GM19455 (cell line): ENCODE measurements around the gene TMEM9.

Experiments used
- ATAC-seq: cut with Tn5 transposase; IDR thresholded peaks from one replicate; pipeline ENCODE4 v1.9.1; 2021; ENCODE audit not compliant: unreplicated experiment

The TMEM9 gene

DNA sequence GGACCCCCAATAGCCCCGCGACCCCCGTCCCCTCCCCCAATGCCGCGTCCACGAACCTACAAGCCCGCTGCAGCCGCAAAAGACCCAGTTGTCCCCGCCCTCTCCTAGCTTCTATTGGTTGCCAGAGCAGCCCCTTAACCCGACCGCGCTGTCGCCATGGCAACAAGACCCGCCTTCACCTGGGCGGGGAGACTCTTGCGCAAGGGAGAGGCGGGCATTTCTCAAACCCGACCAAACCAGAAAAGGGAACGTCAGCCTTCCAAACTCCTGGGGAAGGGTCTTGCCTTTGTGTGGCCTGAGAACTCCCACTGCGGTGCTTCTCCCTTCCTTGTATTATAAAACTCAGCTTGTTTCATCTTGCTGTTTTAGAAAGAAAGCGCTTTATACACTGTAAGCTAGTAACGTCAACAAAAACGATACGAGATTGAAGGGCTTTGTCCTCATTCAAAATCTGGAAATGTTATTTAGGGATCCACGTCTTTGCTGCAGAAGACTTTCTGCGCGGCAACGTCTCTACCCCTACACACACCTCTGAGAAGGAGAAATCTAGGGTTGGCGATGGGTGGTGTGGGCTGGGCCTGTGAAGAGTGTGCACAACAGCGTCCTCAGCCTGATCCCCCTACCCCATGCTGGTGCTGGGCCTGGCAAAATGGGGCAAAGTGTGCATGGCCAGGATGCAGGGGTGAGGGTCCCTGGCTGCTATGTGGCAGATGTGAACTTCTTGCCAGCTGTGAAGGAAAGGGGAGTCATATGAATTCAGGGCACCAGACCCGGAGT lies at the start of gene TMEM9:
TSS of gene TMEM9 (minus strand) at position 86 of the 777 bp plus-strand sequence. CDS start 551 bp downstream, outside the sequence.
- peak; percentile 99 for ATAC-seq

DNA sequence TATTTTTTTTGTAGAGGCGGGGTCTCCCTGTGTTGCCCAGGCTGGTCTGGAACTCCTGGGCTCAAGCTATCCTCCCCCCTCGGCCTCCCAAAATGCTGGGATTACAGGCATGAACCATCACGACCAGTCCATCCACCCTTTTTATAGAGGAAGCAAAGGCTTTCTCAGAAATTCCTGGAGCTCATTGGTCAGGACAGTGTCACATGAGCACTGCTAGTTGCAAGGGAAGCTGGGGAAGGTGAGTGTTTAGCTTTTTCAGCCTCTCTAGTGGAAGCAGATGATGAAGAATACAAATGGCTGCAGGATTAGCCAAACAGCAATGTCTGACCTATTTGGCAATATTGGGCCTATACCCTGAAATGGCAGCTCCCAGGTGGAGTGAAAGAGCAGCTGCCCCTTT lies 44.3 kb upstream of the TMEM9 start:
- no peak for ATAC-seq

DNA sequence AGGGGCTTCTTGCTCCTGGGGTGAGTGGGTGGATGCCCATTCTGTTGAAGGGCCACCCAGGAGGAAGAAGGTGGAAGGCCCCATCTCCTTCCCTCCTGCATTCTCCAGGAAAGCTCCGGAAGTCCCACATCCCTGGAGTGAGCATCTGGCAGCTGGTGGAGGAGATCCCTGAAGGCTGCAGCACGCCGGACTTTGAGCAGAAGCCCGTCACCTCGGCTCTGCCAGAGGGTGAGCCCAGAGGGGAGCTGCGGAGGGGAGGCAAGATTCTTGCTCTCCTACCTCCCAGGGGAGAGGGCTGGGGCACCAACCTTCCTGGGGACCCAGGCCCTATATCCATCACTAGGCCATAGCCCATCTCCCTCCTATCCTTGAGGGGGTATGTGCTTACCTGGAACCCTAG lies 39.8 kb upstream of the TMEM9 start:
- ATAC-seq: no peak

DNA sequence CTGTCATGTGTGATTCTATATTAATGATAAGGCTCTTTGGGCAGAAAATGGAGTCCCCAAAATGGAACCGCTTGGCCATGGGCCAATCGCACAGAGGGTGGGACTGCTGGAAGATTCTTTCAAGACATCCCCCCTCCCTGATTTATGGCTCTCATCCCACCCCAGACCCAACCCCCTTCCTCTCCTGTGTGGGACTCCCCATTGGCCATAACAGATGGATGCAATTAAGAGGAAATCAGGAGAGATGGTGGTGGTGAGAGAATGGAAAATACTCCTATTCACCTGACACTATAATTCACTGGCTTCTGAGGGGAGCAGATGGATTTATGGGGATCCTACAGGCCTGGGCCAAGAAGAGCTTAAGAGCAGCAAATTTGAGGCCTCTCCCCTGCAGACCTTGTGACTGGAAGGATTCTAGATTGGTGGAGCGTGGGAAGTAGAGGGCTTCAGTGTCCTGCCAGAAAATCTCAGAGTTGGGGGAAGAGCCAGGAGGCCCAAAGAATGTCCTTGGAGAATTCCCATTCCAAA lies 38.1 kb upstream of the TMEM9 start:
- ATAC-seq: no peak

DNA sequence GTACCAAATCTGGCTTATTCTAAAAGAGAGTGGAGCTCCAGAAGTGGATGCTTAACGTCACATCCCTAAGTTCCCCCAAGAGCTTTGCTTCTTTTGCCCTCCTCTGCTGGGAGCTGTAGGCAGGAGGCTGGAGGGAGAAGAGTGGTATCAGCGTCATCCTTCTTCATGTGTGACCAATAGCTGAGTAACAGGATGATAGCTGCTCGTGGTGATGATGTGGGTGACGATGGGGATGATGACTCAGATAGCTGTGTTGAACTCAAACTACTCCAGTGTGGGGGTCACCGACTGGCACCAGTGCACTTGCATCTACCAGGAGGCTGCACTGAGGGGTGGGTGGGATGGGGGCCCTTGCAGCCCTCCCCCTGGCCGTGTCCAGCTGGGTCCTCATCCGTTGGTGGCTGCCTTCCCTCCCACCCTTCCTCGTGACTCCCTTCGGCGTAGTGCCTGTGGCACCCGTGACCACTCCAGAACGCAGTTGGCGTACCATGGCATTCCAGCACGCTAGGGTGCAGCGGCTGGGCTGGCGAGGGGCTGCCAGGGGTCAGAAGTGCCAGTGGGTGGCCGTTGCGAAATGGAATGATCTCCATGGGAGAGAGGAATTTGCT lies 37.5 kb upstream of the TMEM9 start:
- no peak for ATAC-seq

DNA sequence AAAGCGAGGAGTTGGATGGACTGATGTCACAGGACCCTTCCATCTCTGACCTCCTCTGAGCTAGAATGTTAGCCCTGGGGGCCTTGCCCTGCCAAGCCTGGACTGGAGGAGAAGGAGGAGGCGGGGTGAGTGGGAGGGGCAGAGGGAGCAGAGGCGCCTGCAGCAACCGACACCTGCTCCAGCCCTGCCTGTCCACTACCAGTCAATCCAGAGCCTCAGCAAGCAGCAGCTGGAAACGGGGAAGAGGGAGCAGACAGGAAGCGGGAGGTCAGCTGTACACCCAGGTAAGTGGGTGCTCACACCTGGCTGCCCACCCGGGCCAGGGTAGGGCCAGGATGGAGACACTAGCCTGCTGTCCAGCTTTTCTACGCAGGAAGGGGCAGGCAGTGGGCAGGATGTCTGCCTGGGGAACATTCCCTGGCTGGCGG lies 36.4 kb upstream of the TMEM9 start, which contains the start of gene IGFN1:
TSS of gene IGFN1 (plus strand) at position 201 of the 428 bp plus-strand sequence. CDS start 2,470 bp downstream, outside the sequence.
- no peak for ATAC-seq

DNA sequence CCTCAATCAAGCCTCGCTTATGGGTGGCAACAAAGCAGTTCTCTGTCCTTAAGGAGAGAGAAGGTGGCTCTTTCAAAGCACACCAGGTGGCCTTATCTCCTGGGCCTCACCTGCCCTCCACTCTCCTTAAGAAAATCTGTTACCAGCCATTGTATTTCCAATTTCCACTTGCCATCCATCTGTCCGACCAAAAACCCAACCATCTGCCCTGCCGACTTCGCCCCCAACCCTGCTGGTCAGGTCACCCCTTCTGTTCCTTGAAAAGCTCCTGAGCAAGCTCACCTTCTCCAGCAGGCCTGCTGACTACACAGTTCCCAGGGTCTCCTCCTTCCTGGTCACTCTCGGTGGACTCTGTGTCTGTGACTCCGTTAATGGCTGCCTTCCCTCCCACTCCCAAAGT lies 35.7 kb upstream of the TMEM9 start:
- ATAC-seq: no peak

DNA sequence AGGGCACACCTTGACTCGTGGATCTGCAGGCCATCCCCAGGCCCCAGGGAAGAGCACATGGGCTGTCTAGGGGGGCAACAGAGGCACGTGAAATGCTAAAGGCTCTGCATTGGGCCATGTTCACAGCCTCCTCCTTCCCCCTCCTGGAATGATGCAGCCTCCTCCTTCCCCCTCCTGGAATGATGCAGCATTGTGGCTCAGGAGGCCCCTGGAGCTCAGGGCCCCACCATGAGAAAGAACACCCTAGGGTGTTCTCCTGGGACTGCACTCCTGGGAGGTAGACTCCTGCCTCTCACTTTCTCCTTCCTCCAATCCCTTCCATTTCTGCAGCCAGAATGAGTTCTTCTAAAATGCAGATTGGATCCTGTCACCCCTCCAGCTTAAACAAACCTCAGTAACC lies 34.8 kb upstream of the TMEM9 start:
- no peak for ATAC-seq

DNA sequence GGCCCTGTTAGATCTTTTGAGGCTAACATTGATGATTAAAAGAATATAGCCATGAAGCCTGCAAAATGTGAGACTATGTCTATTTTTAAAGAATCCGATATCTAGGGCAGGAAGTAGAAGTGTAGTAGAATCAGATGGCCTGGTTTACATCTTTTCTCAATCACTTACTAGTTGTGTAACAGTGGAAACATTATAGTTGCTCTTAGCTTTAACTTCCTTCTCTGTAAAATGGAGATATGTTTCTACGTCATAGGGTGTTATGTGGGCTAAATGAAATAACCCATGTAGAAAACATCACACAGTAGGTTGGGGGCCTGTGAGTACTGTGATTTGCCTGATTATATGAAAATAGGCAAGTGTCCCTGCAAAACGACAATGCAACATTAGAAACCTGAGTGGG lies 31.9 kb upstream of the TMEM9 start:
- no peak for ATAC-seq

DNA sequence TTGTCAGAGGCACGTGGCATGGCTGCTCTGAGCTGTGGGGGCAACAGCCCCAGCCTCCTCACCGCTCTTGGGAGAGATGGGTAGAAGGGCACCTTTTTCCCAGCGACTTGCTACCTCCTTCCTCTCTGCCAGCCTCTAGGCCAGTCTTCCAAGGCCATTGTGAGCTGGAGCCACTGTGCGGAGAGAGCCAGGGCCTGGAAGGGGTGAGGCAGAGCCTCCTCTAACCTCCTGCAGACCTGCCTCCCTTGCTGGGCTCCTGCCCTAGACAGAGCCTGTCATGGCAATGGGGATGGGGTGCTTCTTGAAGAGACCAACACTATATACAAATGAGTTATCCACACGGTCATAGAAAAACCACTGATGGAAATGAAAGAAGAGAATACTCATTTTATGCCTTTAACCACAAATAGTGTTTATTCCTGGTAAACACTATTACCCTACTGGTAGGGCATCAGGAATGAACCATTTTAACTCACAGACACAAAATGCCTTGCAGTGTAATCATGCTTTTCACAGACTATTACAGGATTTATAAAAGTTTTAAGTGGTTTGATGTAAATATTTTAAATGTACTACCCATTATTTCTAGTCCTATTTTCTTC lies 31.4 kb upstream of the TMEM9 start:
- no peak for ATAC-seq

DNA sequence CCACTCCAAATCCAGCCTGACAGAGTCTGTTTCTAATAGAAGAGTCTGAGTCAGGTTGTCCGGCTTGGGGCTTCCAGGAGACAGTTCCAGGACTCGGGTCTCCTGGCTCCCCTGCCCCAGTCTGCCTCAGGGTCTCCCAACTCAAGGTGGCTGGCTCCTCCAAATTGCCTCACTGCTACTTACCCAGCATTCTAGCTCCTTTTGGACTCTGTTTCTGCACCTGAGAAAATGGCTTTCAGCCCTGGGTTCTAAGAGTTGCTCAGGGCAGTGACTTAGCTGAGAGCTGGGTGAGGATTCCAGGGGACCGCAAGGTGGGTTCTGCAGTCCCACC lies 30.8 kb upstream of the TMEM9 start:
- ATAC-seq: no peak

DNA sequence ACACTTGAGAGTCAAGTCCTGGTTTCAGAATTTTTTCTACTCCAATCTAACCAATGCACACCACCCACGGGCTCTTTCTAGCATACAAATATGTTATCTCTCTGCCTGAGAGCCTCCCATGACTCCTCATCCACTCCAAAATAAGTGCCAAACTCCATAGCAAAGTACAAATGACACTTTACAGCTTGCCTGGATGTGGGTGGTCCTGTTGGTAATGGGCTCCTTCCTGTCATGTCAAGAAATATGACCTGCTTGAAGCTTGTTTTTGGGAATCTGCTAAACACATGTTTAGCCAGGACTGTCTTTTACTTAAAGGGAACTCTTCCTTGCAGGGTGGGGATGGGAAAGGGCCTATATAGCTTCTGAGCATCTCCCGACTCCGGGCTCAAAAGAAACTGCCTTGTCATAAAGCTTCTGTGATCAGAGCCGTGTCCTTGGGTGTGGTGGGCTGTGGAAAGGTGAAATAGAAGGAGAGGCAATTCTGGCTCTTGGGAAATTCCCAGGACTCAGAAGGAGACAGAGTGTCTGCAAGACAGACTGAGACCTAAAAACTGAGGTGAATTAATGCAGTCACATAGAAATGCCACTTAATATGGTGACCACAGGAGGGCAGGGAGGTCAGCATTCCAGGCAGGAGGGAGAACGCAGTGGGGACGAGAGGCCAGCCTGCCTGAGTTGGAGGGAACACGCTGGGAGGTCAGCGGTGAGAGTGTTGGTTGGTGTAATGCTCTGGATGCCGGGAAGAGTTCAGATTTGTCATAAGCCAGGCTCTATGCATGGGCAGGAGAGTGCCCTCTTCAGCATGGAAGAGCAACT lies 30.2 kb upstream of the TMEM9 start:
- no peak for ATAC-seq

DNA sequence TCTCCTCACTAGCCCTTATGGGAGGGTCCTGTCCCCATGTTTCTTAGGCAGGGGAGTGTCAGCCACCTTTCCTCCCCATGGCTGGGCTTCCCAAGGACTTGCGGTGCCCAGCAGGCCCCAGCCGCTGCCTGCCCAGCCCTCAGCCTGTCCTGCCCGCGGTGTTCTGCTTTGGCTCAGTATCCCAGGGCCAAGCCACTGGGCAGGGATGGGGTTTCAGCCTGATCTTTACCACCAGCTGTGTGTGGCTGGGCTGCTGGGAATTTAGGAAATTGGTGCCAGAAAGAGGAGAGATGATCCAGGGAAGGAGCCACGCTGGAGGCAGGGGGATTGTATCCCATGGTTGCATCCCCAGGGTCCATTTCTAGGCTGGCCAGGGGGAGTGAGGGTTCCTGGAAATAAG lies 29.5 kb upstream of the TMEM9 start:
- no peak for ATAC-seq

DNA sequence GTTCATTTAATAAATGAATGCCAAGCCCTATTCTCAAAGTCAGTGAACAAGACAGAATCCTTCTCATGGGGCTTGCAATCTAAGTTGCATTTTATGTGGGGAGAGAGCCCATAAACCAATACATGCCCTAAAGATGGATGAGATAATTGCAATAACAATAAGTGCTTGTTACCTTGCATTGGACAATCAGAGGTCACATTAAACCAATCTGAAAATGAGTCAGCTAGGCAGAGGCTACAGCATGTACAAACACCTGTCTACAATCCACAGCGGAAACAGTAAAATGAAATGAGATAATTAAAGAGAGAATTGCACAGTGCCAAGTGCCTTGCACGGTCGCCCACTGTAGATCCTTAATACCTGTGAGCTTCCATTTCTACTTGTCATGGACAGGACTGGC lies 28.9 kb upstream of the TMEM9 start:
- no peak for ATAC-seq

DNA sequence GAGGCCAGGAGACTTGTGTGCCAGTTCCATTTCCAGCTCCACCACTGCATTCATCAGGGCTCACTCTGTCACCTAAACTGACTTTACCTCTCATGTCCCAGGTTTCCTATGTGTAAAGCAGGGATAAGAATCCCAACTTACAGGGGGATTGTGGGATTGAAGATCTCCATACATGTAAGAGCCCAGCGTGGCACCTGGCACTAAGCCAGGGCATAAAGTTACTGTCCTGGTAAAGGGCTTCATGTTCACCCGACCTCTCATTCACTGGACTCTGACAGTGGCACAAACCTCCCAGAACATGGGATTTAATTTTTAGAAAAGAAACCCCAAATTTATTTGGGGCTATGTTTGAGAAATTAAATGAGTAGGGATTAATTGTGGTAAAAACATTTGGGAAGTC lies 27.5 kb upstream of the TMEM9 start:
- ATAC-seq: no peak

DNA sequence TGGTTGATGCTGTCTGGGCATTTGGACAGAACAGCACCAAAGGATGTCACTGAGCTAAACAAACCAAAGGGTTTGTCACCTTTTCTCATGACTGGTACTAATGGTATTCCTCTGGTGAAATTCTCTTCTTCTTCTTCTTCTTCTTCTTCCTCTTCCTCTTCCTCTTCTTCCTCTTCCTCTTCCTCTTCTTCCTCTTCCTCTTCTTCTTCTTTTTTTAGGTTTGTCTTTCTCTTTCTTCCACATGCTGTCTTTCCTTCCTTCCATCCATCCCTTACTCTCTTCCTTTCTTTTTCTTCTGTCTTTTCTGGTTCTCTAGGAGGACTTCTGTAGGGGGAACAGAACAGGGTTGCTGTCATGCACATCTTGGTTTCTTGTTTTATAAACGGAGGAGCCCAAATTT lies 27.0 kb upstream of the TMEM9 start:
- ATAC-seq: no peak

DNA sequence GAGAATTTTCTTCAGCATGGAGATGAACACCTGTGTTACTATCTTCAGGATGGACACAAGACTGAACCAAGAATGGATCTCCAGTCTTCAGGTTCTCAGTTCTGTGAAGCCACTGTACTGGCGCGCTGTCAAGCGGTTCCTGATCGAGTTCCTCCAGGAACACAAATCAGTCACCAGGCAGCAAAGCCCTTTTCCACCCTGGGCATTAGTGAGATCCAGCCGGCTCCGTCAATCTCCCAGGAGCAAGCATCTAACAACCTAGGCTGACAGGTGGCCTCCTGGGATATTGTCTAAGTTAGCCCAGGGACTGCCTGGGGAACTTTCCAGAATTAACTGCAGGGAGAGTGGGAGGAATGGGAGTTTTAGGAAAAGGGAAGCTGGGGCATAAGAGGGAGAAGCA lies 26.6 kb upstream of the TMEM9 start:
- ATAC-seq: no peak

DNA sequence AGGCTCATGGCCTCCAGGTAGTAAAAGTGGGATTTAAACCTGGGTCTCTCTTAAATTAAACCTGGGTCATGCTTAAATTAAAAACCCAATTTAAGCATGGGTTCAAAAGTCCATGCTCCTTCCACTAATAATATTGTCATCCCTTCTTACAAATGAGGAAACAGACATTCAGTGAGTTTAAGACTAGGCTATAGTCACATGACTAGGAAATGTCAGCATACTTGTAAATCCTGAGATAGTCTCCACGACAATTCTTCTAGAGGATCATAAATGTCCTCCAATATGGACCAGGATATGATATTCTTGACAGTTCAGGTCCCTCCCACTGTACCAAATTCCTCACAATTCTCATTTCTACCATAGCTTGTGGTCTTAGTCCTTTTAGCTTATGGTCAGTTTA lies 25.9 kb upstream of the TMEM9 start:
- no peak for ATAC-seq

DNA sequence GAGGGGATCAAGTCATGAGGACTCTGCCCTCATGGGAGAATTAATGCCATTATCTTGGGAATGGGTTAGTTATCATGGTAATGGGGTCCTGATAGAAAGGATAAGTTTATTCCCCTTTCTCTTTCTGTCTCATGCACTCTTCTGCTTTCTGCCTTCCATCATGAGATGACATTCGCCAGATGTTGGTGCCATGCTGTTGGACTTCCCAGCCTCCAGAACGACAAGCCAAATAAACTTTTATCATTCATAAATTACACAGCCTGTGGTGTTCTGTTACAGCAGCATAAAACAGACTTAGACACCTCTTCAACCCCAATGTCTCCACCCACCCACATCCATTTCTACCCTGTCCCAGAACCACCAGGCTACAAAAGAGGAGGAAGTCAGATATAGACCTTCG lies 24.4 kb upstream of the TMEM9 start:
- no peak for ATAC-seq

DNA sequence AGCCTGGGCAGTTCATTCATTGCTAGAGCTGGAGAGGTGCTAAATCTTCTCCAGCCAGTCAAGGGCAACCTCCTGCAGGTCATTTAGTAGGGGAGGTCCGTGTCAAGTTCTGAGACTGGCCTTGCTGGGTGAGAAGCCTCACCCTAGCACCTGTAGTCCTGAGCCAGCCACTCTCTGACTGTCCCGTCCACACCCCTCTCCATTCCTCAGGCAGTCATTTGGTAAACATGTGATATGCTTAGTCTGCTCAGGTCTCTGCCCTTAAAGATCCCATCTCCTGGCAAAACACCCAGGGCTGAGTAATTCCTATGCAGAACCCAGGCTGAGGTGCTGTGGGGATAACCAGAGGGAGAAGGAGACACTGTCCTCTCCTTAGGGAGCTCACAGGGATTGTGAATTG lies 22.7 kb upstream of the TMEM9 start:
- ATAC-seq: no peak

DNA sequence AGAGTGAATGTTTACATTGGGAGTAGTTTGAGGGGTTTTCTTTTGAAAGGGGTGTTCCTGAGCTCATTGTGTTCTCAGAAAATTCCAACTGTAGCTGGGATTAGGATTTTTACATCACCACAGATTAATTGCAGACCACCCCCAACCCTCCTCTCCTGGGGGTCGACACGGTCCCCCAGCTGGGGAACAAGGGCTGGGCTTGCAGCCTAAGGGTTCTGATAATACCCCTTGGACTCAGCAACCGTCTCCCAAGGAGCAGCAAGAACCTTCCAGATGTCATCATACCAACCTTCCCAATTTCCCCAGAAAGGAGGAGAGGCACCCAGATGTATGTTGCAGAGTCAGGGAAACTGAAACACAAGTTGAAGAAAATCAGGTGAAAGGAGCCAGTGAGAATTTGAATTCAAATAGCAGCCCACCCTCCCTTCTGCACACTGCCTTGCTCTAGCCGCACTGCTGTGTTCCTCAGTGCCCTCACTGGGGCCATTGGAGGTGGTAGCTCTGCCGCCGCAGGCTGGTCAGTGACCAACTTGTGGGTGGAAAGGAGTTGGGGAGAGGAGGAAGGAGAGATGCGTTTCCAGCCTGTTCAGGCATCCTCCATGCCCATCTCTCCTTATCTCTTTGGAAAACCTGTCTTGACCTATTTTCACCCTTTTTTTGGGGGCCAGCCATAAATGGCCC lies 21.7 kb upstream of the TMEM9 start:
- no peak for ATAC-seq
